Natural killer cell (primary cell): ENCODE data around the gene SHF. TPM values are rescaled to one million over a fixed set of nuclear protein-coding genes. Genes with fewer than 3 reads are reported as not detected.

Source experiments
- ATAC-seq, 3 donors: fragments of 150-1000 bp in 2 of 3; fragments of 200-7000 bp in 1 of 3; cut with Tn5 transposase; 1 replicate in 1 of 3; 2 replicates in 2 of 3; pipeline ENCODE4 v1.10.0; 2021; ENCODE audit warnings: mild to moderate bottlenecking in 2 of 3, moderate library complexity in 2 of 3
- DNase-seq, 2 donors: peaks; one replicate each; pipeline versions ENCODE4 v3.0.0 to v3.0.0-alpha.2; 2013 to 2021; ENCODE audit warnings: mixed read lengths in 1 of 2
- H3K27ac ChIP-seq: one replicate; pipeline ENCODE4 v1.5.1; 2013; ENCODE audit warnings: mild to moderate bottlenecking, low read length
- H3K27me3 ChIP-seq: one replicate; pipeline ENCODE4 v1.6.1; 2013; ENCODE audit warnings: low read length; ENCODE audit not compliant: control insufficient read depth, insufficient read depth
- H3K36me3 ChIP-seq: one replicate; pipeline ENCODE4 v1.6.1; 2013; ENCODE audit warnings: low read length; ENCODE audit not compliant: control insufficient read depth, insufficient read depth
- H3K4me1 ChIP-seq: one replicate; pipeline ENCODE4 v1.6.1; 2013; ENCODE audit warnings: low read length; ENCODE audit not compliant: control insufficient read depth, insufficient read depth
- H3K4me3 ChIP-seq: one replicate; pipeline ENCODE4 v1.5.1; 2013; ENCODE audit warnings: low read length
- H3K9me3 ChIP-seq: one replicate; pipeline ENCODE4 v1.6.1; 2013; ENCODE audit warnings: low read length; ENCODE audit not compliant: control insufficient read depth, insufficient read depth
- H3K27ac Mint-ChIP-seq, 2 donors: one replicate each; pipeline ENCODE4 v1.8.0; 2022; ENCODE audit warnings: mild to moderate bottlenecking in 2 of 2, mixed read lengths in 2 of 2, moderate library complexity in 1 of 2
- H3K27me3 Mint-ChIP-seq, 2 donors: one replicate each; pipeline ENCODE4 v1.8.0; 2022; ENCODE audit warnings: low read depth in 2 of 2, mixed read lengths in 2 of 2
- H3K36me3 Mint-ChIP-seq: one replicate; pipeline ENCODE4 v1.8.0; 2022; ENCODE audit warnings: mixed read lengths
- H3K4me1 Mint-ChIP-seq, 2 donors: one replicate each; pipeline ENCODE4 v1.8.0; 2022; ENCODE audit warnings: mixed read lengths in 2 of 2
- H3K4me3 Mint-ChIP-seq: one replicate; pipeline ENCODE4 v1.8.0; 2022; ENCODE audit warnings: mild to moderate bottlenecking, moderate library complexity, mixed read lengths
- H3K9me3 Mint-ChIP-seq, 2 donors: one replicate each; pipeline ENCODE4 v1.8.0; 2022; ENCODE audit warnings: mixed read lengths in 2 of 2
- WGBS: methylation state at CpG from one replicate; pipeline ENCODE4 v1.1.7; 2013; ENCODE audit warnings: missing lambda C conversion rate; ENCODE audit not compliant: insufficient coverage; 5-methylcytosine and 5-hydroxymethylcytosine counted together
- intact Hi-C: fragments of 100-400 bp; cut with micrococcal nuclease; formaldehyde crosslinking; loops from one replicate; pipeline ENCODE4 v1.14.2; 2022
- total RNA-seq, 4 donors: library from RNA; stranded (reverse); fragments of 120-200 nt in 1 of 4; gene quantifications; one replicate each; pipeline versions ENCODE4 v1.2.3 to v1.2.4, GENCODE V29; 2013 to 2022
- TF ChIP-seq, protein P1 (sequence below): fragments of 200-600 bp; IDR thresholded peaks from one replicate; pipeline ENCODE4 v1.8.0; 2022; ENCODE audit warnings: antibody characterized with exemption

The SHF gene
- total RNA-seq, 3 donors from 2014 or later (not counting 1 experiment from before 2014, with no cell fraction given) = 0.94 to 2.4 (median 1.7) TPM

- WGBS = 25% methylated on average over 33 of the region's 33 CpGs
- Mint-ChIP-seq H3K9me3 (no peaks in the 10 kb centered on the region), H3K27ac (peak overlapping the region in 1 of 2 donors; percentile 3), H3K36me3 (no peaks in the 10 kb centered on the region), H3K27me3 (peaks cover 55 to 62% of the 10 kb centered on the region in 2 donors), H3K4me3 (peak overlapping the region; percentile 88), H3K4me1 (peaks cover 14 to 24% of the 10 kb centered on the region in 2 donors)
- TF ChIP-seq, protein P1, sequence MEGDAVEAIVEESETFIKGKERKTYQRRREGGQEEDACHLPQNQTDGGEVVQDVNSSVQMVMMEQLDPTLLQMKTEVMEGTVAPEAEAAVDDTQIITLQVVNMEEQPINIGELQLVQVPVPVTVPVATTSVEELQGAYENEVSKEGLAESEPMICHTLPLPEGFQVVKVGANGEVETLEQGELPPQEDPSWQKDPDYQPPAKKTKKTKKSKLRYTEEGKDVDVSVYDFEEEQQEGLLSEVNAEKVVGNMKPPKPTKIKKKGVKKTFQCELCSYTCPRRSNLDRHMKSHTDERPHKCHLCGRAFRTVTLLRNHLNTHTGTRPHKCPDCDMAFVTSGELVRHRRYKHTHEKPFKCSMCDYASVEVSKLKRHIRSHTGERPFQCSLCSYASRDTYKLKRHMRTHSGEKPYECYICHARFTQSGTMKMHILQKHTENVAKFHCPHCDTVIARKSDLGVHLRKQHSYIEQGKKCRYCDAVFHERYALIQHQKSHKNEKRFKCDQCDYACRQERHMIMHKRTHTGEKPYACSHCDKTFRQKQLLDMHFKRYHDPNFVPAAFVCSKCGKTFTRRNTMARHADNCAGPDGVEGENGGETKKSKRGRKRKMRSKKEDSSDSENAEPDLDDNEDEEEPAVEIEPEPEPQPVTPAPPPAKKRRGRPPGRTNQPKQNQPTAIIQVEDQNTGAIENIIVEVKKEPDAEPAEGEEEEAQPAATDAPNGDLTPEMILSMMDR = no peak
- H3K4me3 ChIP-seq = no peak overlapping the region
- intact Hi-C loops = no loop called here
- H3K36me3 ChIP-seq = no peaks in the 10 kb centered on the region
- no peaks in the 10 kb centered on the region for H3K9me3 ChIP-seq
- peaks cover 52% of the 10 kb centered on the region for H3K27me3 ChIP-seq
- H3K4me1 ChIP-seq = peaks cover 28% of the 10 kb centered on the region
- no peak overlapping the region for H3K27ac ChIP-seq
- no peak for DNase-seq
- ATAC-seq = peak; percentile 3 to 26 (median 15)
Measured at GRCh38 chr15:45117308-45118130, 70.2 kb downstream of the SHF start.

Other genes starting within 250 kb of the SHF start
- gene TERB2, start 231.3 kb downstream of the SHF start, total RNA-seq = under 1 TPM in 1 of 3 donors, not detected in 2; 0.48 TPM
- gene SORD, start 164.8 kb downstream of the SHF start, total RNA-seq = 1 to 10 TPM; 2.6 to 5.7 (median 2.8) TPM
- gene DUOX2, start 73.8 kb downstream of the SHF start, total RNA-seq = 1 to 10 TPM in 1 of 3 donors, not detected in 2; 2.5 TPM
- gene DUOXA2, start 73.6 kb downstream of the SHF start, total RNA-seq = not detected
- gene DUOXA1, start 58.1 kb downstream of the SHF start, total RNA-seq = under 1 TPM in 2 of 3 donors, not detected in 1; 0.39 to 0.40 TPM
- under 1 TPM in 1 of 3 donors, not detected in 2; 0.20 TPM for gene DUOX1, start 58.0 kb downstream of the SHF start, total RNA-seq
- not detected for gene SLC28A2, start 64.3 kb upstream of the SHF start, total RNA-seq
- gene GATM, start 190.6 kb upstream of the SHF start, total RNA-seq = 1 to 10 TPM; 1.3 to 2.1 (median 2.0) TPM